ENCODE measurements around the gene FNDC4. TPM values are rescaled to one million over a fixed set of nuclear protein-coding genes. Genes with fewer than 3 reads are reported as not detected.

The FNDC4 gene
- total and polyA plus RNA-seq, 8 donors: 3.1 to 12.7 (median 8.7) TPM

GRCh38 chr2:27518113-27518781 lies 23.2 kb upstream of the FNDC4 start:
- 40 to 47% methylated on average over 5 of the region's 5 CpGs for WGBS, 2 donors
- H3K27ac ChIP-seq: no peak overlapping the region
- DNase-seq (no peak), FAIRE-seq (no peak), ATAC-seq (no peak)
- no peaks in the 10 kb centered on the region for H3K36me3 ChIP-seq
- no peaks in the 10 kb centered on the region for H3K4me1 ChIP-seq
- H3K9me3 ChIP-seq: no peaks in the 10 kb centered on the region
- no peak for TF ChIP-seq CTCF (IDR thresholded peaks at IDR 0.05)
- no peaks in the 10 kb centered on the region for H3K27me3 ChIP-seq
- intact Hi-C loops (cut with DNase I): no loop called here
- H3K4me3 ChIP-seq: no peak overlapping the region

GRCh38 chr2:27509326-27509725 lies 14.3 kb upstream of the FNDC4 start:
- no peak for TF ChIP-seq CTCF (IDR thresholded peaks at IDR 0.05)
- no peak for ATAC-seq
- Histone ChIP-seq H3K4me3 (no peak overlapping the region), H3K4me1 (no peaks in the 10 kb centered on the region), H3K36me3 (no peaks in the 10 kb centered on the region), H3K27me3 (no peaks in the 10 kb centered on the region), H3K27ac (no peak overlapping the region), H3K9me3 (no peaks in the 10 kb centered on the region)
- DNase-seq: no peak
- no peak for FAIRE-seq
- 58 to 59% methylated on average over 6 of the region's 6 CpGs for WGBS, 2 donors
- intact Hi-C loops (cut with DNase I): no loop called here

- Histone ChIP-seq H3K27me3 (no peaks in the 10 kb centered on the region), H3K9me3 (no peaks in the 10 kb centered on the region), H3K4me3 (no peak overlapping the region), H3K36me3 (no peaks in the 10 kb centered on the region), H3K4me1 (no peaks in the 10 kb centered on the region), H3K27ac (no peak overlapping the region)
- no peak for FAIRE-seq
- no peak for ATAC-seq
- intact Hi-C loops (cut with DNase I): no loop called here
- no peak for TF ChIP-seq CTCF (IDR thresholded peaks at IDR 0.05)
- 58 to 75% methylated on average over 4 of the region's 4 CpGs for WGBS, 2 donors
- DNase-seq: no peak
These were observed 12.3 kb upstream of the FNDC4 start for GRCh38 chr2:27507293-27507692.

- FAIRE-seq: no peak
- no peaks in the 10 kb centered on the region for H3K36me3 ChIP-seq
- H3K4me1 ChIP-seq: no peaks in the 10 kb centered on the region
- TF ChIP-seq CTCF (IDR thresholded peaks at IDR 0.05): no peak
- no peaks in the 10 kb centered on the region for H3K9me3 ChIP-seq
- H3K27ac ChIP-seq: no peak overlapping the region
- DNase-seq: no peak
- ATAC-seq: no peak
- H3K4me3 ChIP-seq: no peak overlapping the region
- 79 to 85% methylated on average over 6 of the region's 6 CpGs for WGBS, 2 donors
- intact Hi-C loops (cut with DNase I): no loop called here
- no peaks in the 10 kb centered on the region for H3K27me3 ChIP-seq
These were observed 11.6 kb upstream of the FNDC4 start for GRCh38 chr2:27506587-27506986.

- no peak for DNase-seq
- Histone ChIP-seq H3K27me3 (no peaks in the 10 kb centered on the region), H3K4me1 (peaks cover 0 to 4% (median 2%) of the 10 kb centered on the region in 3 donors), H3K27ac (no peak overlapping the region), H3K9me3 (no peaks in the 10 kb centered on the region), H3K4me3 (no peak overlapping the region), H3K36me3 (no peaks in the 10 kb centered on the region)
- TF ChIP-seq CTCF (IDR thresholded peaks at IDR 0.05): no peak
- no peak for FAIRE-seq
- 89% methylated on average over 4 of the region's 4 CpGs for WGBS, 2 donors
- intact Hi-C loops (cut with DNase I): no loop called here
- no peak for ATAC-seq
These were observed 7.1 kb upstream of the FNDC4 start for GRCh38 chr2:27502142-27502541.

All from pancreas (tissue), 10 donors.